Hematopoietic multipotent progenitor cell treated with erythropoietin and hydrocortisone succinate and interleukin-3 and kit ligand, for 6 days (in vitro differentiated cells): ENCODE data around the gene SGCA.

Experiments used
- DNase-seq: peaks from one replicate; pipeline ENCODE4 v3.0.0-alpha.2; 2015

SGCA gene

DNA sequence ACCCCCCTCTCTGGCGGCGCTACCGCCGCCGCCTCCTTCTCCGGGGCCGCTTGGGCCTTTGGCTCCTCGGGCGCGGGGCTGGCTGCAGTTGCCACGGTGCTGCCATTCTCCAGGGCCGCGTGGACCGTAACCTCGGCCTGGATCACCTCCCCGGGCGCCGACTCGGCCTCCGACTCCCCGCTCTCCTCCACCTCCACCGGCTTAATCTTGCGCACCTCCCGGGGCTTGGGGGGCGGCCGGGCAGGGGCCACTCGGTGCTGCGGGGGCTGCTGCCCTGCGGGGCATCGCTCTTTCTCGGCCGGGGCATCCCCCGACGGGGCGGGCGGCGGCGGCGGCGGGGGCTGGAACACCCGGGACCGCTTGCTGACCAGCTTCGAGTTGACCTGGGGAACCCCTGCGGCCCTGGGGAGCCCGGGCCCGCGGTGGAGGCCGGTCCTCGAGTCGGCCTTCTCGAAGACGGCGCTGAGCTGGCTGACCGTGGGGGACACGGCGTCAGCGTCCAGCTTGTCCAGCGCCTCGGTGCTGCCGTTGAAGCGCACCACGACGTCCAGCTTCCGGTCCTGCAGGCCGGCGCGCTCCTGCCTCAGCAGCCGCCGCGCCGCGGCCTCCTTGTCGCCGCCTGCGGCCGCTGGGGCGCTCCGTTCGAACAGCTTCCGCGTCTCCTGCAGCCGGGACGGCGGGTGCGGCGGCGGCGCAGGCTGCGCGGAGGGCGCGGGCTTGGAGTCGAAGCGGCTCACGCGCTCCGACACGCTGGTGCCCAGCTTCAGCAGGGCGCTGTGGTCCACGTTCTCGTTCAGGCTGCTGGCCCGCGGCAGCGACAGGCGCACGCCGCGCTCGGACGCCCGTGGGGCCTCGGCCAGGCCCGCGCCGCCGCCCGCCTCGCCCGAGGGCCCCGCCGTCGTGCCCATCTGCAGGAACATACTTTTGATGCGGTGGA is 16.1 kb upstream of the SGCA start:
- DNase-seq: peak; percentile 74

DNA sequence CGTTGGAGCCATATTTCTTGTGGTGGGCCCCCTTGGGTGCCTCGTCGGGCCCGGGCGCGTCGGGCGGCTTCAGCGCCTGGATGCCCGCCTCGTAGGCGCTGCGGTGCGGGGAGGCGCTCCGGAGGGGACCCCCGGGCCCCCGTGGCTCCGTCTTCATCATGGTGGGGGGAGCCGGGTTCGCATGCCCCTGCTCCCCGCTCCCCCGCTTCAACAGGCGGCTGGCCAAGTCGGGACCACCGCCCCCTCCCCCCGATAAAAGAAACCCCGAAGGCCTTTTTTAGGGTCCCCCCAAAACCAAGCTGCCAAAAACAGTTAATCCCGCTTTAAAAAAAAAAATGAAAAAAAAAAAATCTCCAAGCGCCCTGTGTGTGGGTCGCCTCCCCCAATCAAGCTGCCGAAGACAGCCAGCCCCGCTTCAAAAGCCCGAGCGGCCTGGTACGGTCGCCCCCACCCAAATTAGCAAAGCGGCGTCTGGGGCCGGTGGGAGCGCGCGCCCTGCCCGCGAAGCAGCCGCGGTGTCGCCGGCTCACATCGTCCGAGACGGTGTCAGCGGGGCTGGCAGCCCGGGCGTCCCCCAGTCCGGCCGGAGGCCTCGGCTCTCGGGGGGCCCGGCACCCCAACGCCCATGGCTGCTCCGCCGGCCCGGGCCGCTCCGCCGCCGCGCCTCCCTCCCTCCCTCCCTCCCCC is 15.3 kb upstream of the SGCA start, which contains the start of gene PPP1R9B:
Gene PPP1R9B (minus strand): TSS at position 324 of the 687 bp plus-strand sequence. CDS start 164 bp downstream, at position 160.
- no peak for DNase-seq

DNA sequence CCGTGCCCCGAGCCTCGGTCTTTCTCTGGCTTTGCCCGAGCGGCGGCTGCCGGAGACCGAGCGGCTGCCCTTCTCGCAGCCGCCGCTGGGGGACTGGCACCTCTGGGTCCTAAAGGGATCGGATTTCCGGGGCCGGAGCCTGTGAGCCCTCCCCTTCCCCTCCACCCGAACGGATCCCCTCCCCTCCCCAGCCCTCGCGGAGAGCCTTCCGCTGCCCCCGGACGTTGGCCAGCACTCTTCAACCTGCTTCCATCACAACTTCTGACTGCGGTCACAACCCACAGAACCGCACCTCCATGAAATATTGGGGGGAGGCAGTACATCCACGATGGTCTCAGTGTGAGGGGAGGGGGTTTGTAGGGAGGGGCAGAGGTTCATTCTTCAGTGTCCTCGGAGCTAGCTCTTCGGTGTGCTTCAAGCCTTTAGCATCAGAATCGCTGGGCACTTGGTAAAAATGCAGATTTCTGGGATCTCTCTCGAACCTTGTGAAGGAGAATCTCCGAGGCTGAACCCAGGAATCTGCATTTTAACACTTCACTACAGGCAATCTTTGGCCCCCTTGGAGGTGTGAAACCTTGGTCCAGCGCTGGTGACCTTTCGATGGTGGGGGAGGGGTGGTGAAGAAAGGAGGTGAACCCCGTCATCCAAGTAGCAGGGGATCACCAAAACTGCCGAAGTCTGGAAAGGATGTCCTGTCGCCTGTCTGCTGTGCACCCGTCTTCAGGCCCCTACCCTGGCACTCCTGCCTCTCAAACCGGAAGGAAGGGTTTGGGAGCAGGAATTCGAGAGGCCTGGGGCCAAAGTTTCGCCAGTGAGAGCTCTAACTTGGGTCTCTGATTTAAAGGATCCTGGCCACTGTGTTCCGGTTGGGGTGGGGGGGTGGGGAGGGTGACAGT is 14.5 kb upstream of the SGCA start:
- peak; percentile 96 for DNase-seq

DNA sequence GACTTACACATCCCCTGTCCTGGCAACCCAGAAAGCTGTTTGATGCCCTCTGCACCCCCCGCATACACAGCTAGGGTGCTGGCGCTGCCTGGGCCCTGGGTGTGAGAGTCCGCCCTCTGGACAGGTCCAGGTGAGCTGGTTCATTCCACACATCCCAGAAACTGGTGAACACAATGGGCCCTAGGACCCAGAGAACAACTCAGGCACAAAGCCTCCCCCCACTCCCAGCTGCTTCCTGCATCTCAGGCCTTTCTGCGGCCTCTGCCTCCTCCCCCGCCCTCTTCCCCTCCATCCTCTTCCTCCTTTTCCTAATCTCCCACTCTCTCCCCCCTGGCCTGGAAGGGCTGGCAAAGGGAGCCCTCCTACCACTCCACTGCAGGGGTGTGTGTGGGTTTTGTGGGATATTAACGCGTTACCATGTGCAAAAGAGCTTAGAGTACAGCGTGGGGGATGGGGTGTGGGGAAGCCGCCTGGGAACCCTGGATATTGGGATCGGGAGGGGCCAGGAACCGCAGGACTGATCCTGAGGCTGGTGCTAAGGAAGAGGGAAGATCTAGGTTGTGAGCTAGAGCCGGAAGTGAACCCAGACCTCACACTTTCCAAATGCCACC is 13.8 kb upstream of the SGCA start:
- peak; percentile 91 for DNase-seq

DNA sequence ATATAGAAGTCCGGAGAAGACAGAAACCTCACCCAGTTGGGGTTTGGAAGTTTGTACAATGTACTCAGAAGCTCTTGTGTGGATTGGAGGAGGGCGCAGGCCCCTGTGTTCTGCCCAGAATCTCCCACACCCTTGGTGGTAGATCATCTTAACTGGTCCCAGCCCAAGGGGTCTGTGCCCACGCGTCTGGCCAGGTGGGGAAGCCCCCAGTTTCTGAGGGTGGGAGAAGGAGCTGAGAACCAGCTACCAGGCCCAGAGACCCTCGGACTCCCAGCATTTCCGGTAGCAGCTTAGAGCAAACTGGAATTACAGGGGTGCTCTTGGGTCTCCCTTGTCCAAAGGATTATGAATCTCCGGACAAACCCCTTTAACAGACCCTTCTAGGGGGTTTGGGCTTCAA is 13.1 kb upstream of the SGCA start:
- DNase-seq: no peak

DNA sequence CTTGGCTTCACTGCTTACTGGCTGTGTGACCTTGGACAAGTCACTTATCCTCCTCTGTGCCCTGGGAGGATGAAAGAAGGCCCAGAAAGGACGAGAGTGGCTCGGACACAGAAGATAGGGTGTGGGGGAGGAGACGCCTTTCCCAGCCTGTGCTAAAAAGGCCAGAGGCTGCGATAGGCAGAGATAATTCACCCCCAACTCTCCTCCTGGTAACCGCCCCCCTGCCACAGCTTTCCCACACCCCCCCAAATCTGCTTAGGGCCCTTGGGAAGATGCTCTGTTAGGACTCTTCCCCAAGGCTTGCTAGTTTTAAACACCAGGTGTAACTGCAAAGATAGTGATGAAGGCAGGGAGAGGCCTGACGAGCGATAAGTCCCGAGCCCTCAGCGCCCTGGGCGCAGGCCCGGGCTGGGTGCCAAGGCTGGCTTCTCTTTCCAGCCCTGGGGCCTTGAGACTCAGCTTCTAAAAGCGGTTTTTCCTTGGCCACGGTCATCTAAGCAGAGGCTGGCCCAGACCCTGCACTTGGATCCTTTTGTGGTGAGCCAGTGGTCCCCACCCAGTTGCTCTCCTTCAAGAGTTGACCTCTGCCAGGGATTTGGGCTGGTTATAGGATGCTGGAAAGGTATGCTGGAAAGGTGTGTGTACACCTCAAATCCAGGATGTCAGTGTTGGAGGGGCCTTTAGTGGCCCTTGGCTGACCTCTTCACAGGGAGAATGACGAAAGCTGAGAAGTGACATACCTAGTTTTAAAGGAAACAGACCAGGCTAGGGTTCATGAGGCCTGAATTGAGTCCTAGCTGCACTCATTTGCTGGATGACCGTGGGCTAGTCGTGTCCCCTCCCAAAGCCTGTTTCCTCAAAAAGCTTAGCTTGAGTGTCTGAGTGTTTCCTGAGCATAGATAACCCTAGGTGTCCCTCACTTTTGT is 11.9 kb upstream of the SGCA start:
- DNase-seq: peak; percentile 97

DNA sequence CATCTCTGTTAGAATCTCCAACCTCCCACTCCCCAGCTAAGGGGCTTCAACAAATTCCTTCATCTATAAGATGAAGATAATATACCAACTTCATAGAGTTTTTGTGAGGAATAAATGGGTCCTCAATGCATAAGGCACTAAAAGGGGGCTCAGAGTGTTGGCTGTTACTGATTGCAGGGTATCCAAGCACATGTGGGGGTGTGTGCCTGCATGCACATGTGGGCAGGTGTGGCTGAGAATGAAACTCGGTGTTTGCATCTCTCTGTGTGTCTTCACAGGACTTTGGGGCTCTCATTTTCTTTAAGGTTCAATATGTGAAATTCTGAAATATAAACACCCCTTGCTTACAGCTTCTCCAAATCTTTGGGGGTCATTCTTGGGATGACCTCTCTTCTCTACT is 11.2 kb upstream of the SGCA start:
- DNase-seq: no peak

DNA sequence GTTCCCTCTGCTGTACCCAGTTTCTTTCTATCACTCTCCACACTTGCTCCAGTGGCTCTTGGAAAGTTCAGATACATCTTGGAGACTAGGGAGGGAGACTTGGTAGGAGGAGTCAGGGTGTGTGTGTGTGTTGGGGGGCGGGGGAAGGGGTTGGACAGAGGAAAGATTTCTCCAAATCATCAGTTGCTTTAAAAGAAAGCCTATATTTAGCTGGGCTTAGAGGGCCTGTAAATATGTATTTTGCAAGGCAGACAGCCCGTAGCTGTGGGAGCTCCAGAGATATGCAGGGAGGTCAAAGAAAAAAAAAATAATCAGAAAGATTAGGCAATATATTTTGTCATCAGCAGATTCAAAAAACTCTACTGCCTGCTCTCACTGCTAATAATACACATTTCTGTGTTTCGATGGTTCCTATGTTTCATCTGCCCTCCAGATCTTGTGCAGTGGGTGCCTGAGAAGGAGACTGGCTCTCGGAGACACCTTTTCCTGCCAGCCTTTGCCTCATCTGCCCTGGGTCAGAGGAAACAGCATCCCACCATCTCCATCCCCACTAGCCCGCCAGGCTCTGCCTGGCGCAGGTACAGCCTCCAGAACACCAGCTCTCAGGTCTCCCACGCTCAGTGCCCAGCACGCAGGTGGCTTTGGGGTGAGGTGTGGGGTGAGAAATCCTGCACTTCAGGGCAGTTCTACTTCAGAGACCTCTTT is 10.5 kb upstream of the SGCA start:
- peak; percentile 71 for DNase-seq

DNA sequence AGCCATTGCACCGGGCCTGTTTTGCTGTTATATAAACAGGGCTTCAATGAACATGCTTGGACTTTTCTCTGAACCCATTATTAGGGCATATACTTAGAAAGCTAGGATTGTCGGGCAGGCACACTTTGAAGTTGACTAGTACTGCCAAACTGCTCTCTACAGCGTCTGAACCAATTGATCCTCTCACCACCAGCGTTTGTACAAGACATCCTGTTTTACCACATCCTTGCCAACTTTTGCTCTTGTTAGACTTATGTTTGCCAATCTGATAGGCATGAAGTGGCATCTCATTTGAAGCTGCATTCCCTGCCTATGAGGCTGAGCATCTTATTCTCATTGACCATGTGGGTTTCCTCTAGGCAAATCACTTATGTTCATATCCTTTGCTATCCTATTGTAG is 7.9 kb upstream of the SGCA start:
- no peak for DNase-seq

DNA sequence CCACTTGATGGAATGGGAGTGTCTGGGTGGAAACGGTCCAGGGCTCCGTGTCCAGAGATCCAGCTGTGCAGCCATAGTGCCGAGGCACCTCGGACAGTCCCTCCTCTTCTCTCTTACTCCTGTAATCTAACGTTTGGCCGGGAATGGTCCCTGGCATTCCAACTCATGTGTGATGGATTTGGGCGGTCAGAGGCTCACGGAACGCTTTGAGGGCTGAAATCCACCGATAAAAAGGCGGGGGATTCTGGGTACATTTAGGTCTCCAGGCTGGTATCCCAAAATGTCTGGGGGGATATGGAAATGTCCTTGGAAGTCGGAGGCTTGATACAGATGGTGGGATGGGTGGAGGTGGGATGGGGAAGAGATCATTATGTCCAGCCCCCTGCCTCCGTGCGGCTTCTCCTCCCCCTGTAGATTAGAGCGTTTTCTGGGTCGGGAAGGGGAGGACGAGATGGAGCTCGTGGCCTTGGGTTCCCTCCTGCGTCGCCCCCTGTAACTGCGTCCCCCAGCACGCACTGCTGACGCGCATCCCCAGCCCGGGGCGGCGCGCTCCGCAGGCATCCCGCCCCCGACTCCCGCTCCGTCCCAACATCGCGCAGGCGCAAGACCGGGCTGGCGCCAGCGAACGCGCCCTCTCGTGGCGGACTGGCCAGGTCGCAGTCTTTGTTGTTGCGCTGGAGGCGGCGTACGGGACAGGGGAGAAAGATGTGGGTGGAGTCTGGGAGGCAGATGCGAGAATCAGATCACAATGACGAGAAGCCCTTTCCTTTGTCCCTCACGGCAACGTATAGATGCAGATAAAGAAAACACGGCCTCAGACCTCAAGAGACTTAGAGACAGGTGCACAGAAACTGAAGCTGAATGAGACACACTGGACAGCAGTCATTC is 4.5 kb upstream of the SGCA start:
- DNase-seq: peak; percentile 93

DNA sequence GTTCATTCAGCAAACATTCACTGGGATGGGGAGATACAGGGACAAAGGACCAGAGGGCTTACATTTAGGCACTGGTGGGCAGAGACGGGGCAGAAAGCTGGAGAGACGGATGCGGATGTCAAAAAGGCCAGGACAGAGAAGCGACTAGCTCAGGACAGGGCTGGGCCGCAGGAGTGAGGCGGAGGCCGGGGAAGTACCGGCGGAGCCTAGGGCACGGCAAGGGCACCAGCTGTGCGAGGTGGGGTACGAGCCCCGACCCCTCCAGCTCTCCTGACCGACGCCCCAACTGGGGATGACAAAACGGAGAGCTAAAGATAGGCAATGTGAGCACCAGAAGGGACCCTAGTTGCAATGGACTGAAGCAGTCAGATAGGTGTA is 3.9 kb upstream of the SGCA start:
- no peak for DNase-seq

DNA sequence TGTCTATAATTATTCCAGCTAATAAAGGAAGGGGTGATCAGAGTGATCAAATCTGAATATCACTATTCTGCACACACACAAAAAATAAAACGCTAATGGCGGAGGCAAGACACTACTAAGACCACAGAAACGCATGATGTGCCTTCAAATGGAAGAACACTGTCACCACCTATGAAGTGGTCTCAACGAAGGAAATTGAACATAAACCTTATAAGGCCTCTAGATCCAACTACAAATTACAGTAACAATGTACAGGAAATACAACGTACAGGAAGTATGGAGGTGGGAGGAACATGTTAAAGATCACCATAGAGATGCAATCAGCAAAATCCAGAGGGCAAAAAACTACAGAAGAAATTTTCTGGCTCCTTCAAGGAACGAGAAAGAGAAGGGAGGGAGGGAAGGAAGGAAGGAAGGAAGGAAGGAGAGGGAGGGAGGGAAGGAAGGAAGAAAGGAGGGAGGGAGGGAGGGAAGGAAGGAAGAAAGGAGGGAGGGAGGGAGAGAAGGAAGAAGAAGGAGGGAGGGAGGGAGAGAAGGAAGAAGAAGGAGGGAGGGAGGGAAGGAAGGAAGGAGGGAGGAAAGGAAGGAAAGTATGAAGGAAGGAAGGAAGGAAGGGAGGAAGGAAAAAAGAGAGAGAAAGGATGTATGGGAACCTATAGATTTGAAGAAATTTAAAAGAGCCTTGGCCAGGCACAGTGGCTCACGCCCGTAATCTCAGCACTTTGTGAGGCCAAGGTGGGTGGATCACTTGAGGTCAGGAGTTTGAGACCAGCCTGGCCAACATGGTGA is 3.1 kb upstream of the SGCA start:
- no peak for DNase-seq

DNA sequence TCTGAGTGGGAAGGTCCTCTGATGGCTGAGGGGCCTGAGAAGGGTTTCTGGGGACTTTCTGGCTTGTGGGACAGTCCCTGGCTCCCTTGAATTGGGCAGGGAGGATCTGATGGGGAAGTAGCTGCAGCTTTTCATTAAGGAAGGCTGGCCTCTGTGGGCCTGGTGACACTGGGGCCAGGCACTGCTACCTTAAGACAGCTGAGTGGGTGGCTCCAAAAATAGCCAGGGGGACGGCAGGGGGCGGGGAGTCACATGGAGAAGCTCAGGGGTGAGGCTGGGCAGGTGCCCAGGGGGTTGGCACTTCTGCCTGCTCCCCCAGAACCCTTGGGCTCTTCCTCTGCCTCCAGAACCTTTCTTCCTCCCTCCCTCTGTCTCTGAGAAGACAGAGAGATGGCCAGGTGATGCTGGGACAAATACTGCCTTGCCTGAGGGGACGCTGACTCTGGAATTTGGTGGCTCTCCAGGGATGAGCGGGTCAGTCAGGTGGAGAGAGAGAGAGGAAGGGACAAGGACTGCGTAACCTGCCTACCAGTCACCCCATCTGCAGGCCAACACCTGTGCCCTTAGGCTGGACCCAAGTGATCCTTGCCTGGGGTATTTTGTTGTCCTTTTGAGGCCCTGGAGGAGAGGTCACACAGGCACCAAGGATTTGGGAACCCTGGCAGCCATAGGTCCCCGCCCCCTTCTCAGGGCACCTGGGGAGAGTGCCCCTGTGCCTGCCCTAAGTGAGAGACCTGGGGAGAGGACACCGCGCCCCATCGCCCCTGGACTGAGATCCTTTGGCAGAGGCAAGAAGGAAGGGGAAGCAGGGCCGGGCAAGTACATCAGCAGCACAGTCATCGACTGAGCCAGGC is 1.7 kb upstream of the SGCA start:
- DNase-seq: no peak

DNA sequence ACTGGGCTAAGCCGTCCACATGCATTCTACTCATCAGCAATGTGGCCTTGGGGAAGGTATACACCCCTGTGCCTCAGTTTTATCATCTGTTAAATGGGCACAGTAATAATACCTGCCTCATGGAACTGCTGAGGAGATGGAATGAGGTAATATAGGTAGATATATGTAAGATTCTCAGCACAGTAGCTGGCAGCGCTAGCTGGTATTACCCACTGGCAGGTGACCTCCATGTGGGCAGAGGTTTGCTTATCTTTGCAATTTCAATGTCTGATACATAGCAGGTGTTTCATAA is 1.2 kb upstream of the SGCA start:
- DNase-seq: no peak

DNA sequence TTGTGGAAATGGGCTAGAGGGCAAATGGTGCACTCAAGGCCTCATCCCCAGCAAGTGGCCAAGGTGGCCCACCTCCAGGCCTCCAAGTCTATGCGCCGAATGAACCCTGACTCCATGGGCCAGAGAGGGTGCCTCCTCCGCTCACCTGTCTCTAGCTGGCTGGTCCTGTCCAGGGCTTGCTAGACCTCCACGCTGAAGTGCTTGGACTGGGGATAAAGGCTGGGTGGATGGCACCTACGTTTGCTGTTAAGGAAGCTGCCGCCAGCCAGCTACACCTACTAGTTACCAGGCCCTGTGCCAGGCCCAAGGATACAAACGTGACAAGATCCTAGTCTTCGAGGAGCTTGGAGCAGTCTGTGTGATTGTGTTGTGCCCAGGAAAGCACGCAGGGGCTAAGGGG is 739 bp upstream of the SGCA start:
- DNase-seq: no peak

DNA sequence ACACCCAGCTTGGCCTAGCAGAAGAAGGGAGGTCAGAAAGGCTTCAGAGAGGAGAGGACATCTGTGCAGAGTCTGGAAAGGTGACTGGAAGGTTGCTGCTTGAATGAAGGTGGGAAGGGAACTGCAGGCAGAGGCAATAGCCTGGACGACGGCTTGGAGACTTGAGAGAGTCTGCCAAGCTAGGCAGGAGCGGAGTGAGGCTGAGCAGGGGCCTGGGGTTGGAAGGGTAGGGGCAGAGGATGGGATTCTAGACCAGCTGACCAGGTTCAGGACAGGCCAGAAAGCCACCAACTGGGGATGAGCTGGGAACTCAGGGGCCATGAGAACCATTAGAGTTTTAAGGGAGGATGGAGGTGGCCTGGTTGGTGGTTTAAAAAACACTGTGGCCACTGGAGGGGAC is 339 bp upstream of the SGCA start:
- no peak for DNase-seq

DNA sequence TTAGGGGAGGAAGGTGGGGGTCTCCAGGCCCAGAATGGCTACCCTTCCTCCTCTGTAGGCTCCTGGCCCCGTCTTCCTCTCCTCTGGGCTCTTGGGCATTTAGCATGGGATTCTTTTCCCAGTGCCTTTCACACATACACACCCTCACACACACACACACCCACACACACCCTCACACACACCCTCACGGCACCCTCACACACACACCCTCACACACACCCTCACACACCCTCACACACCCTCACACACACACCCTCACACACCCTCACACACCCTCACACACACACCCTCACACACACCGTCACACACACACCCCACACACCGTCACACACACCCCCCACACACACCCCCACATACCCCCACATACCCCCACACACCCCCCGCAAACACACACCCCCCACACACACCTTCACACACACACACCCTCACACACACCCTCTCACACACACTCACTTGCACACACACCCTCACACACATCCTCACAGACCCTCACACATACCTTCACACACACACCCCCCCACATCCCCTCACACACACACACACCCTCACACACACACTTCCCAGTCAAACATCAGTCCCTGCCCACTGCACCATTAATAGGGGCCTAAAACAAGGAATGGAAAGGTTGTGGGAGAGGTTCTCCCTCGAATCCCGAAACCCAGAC is 845 bp downstream of the SGCA start:
- DNase-seq: no peak

DNA sequence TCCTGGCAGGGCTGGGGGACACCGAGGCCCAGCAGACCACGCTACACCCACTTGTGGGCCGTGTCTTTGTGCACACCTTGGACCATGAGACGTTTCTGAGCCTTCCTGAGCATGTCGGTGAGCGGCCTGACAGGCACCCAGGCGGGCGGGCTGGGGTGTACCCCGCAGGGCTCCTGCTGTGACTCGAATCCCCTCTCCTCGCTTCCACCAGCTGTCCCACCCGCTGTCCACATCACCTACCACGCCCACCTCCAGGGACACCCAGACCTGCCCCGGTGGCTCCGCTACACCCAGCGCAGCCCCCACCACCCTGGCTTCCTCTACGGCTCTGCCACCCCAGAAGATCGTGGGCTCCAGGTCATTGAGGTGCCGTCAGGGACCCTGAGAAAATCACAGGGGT is 1.6 kb downstream of the SGCA start:
- no peak for DNase-seq
